Measurements from ENCODE around the gene COX7A2.

COX7A2 gene

GRCh38 chr6:75262716-75263400 lies 19.3 kb upstream of the COX7A2 start:
- no peak for DNase-seq (ENCODE audit: low spot score)

GRCh38 chr6:75261299-75261698 lies 17.7 kb upstream of the COX7A2 start:
- in situ Hi-C loops (cut with MboI; ENCODE audit: low sequenced_read_pairs, unreplicated experiment), result no loop called here
- TF ChIP-seq CTCF (IDR thresholded peaks at IDR 0.05; ENCODE audit: borderline replicate concordance, control extremely low read depth, extremely low read depth, insufficient read depth, missing control alignments), result no peak

More at GRCh38 chr6:75262716-75263400, 19.3 kb upstream of the COX7A2 start:
- in situ Hi-C loops (cut with MboI; ENCODE audit: low sequenced_read_pairs, unreplicated experiment), result no loop called here
- TF ChIP-seq CTCF (IDR thresholded peaks at IDR 0.05; ENCODE audit: borderline replicate concordance, control extremely low read depth, extremely low read depth, insufficient read depth, missing control alignments), result no peak

GRCh38 chr6:75257343-75258087 lies 13.9 kb upstream of the COX7A2 start:
- in situ Hi-C loops (cut with MboI; ENCODE audit: low sequenced_read_pairs, unreplicated experiment), result no loop called here
- TF ChIP-seq CTCF (IDR thresholded peaks at IDR 0.05; ENCODE audit: borderline replicate concordance, control extremely low read depth, extremely low read depth, insufficient read depth, missing control alignments), result no peak
- DNase-seq (ENCODE audit: low spot score), result no peak

More at GRCh38 chr6:75261299-75261698, 17.7 kb upstream of the COX7A2 start:
- no peak for DNase-seq (ENCODE audit: low spot score)

GRCh38 chr6:75250552-75250951 lies 7.0 kb upstream of the COX7A2 start:
- TF ChIP-seq CTCF (IDR thresholded peaks at IDR 0.05; ENCODE audit: borderline replicate concordance, control extremely low read depth, extremely low read depth, insufficient read depth, missing control alignments), result no peak
- in situ Hi-C loops (cut with MboI; ENCODE audit: low sequenced_read_pairs, unreplicated experiment), result no loop called here
- no peak for DNase-seq (ENCODE audit: low spot score)

- no peak for DNase-seq (ENCODE audit: low spot score)
- no peak for TF ChIP-seq CTCF (IDR thresholded peaks at IDR 0.05; ENCODE audit: borderline replicate concordance, control extremely low read depth, extremely low read depth, insufficient read depth, missing control alignments)
- in situ Hi-C loops (cut with MboI; ENCODE audit: low sequenced_read_pairs, unreplicated experiment), result no loop called here
These were observed 6.2 kb upstream of the COX7A2 start for GRCh38 chr6:75249837-75250236.

- in situ Hi-C loops (cut with MboI; ENCODE audit: low sequenced_read_pairs, unreplicated experiment), result no loop called here
- DNase-seq (ENCODE audit: low spot score), result no peak
- TF ChIP-seq CTCF (IDR thresholded peaks at IDR 0.05; ENCODE audit: borderline replicate concordance, control extremely low read depth, extremely low read depth, insufficient read depth, missing control alignments), result no peak
These were observed 2.8 kb upstream of the COX7A2 start for GRCh38 chr6:75246386-75246785.
